HepG2 (cell line): ENCODE data around the gene C1QTNF5. TPM values are rescaled to one million over a fixed set of nuclear protein-coding genes. Genes with fewer than 3 reads are reported as not detected.
A peak's percentile ranks its signal among the peaks of the same experiment; 100 is the strongest.

Experiments used
- AKNA ChIP-seq: sonication (generic); formaldehyde crosslinking; IDR thresholded peaks from 2 replicates; pipeline ENCODE4 v1.4.0; 2020; ENCODE audit warnings: missing genetic modification reagents, borderline replicate concordance
- ATF4 ChIP-seq, 2 experiments: fragments of 450-650 bp in 1 of 2; sonication (generic) in 1 of 2; formaldehyde crosslinking; IDR thresholded peaks; 2 replicates each; pipeline versions ENCODE4 v1.5.0 to v1.8.0; 2020 to 2022; ENCODE audit warnings: mild to moderate bottlenecking in 1 of 2, missing genetic modification reagents in 1 of 2
- CAMTA2 ChIP-seq: sonication (generic); formaldehyde crosslinking; IDR thresholded peaks from 2 replicates; pipeline ENCODE4 v1.4.0; 2020; ENCODE audit warnings: mild to moderate bottlenecking, missing genetic modification reagents, borderline replicate concordance
- EEA1 ChIP-seq: sonication (generic); formaldehyde crosslinking; IDR thresholded peaks from 2 replicates; pipeline ENCODE4 v1.5.1; 2020; ENCODE audit warnings: mild to moderate bottlenecking, missing genetic modification reagents, borderline replicate concordance
- KLF11 ChIP-seq: IDR thresholded peaks from 2 replicates; pipeline ENCODE4 v1.6.1; 2016; ENCODE audit warnings: missing compliant biosample characterization
- KLF13 ChIP-seq: sonication (generic); formaldehyde crosslinking; IDR thresholded peaks from 2 replicates; pipeline ENCODE4 v1.4.0; 2020; ENCODE audit warnings: mild to moderate bottlenecking, missing genetic modification reagents
- MEIS1 ChIP-seq: sonication (generic); formaldehyde crosslinking; IDR thresholded peaks from 2 replicates; pipeline ENCODE4 v1.9.0; 2021; ENCODE audit warnings: mild to moderate bottlenecking, missing genetic modification reagents, moderate library complexity, borderline replicate concordance
- MYPOP ChIP-seq: sonication (generic); formaldehyde crosslinking; IDR thresholded peaks from 2 replicates; pipeline ENCODE4 v1.8.1; 2023; ENCODE audit warnings: mild to moderate bottlenecking, moderate library complexity, missing genetic modification reagents
- NFKB2 ChIP-seq: sonication (generic); formaldehyde crosslinking; IDR thresholded peaks from 2 replicates; pipeline ENCODE4 v1.4.0; 2020; ENCODE audit warnings: missing genetic modification reagents, borderline replicate concordance
- TERF1 ChIP-seq: sonication (generic); formaldehyde crosslinking; IDR thresholded peaks from 2 replicates; pipeline ENCODE4 v1.8.0; 2022; ENCODE audit warnings: mild to moderate bottlenecking, missing genetic modification reagents, moderate library complexity
- USF2 ChIP-seq, 2 experiments: sonication (generic) in 1 of 2; formaldehyde crosslinking in 1 of 2; IDR thresholded peaks; 2 replicates each; pipeline versions ENCODE4 v1.5.1 to v1.6.1; 2011 to 2020; ENCODE audit warnings: borderline replicate concordance in 1 of 2, low read depth in 1 of 2, low read length in 1 of 2, mild to moderate bottlenecking in 1 of 2, missing genetic modification reagents in 1 of 2, moderate library complexity in 1 of 2
- ZC3H4 ChIP-seq: sonication (generic); formaldehyde crosslinking; IDR thresholded peaks from 2 replicates; pipeline ENCODE4 v1.4.0; 2020; ENCODE audit warnings: missing genetic modification reagents, borderline replicate concordance
- ZEB1 ChIP-seq: IDR thresholded peaks from 2 replicates; pipeline ENCODE4 v1.6.1; 2012; ENCODE audit warnings: mild to moderate bottlenecking, low read depth, inconsistent platforms; ENCODE audit not compliant: insufficient replicate concordance
- ZNF343 ChIP-seq: sonication (generic); formaldehyde crosslinking; IDR thresholded peaks from 2 replicates; pipeline ENCODE4 v1.4.0; 2020; ENCODE audit warnings: mild to moderate bottlenecking, missing genetic modification reagents
- ZNF816 ChIP-seq: sonication (generic); formaldehyde crosslinking; IDR thresholded peaks from 2 replicates; pipeline ENCODE4 v1.8.0; 2022; ENCODE audit warnings: missing genetic modification reagents, mild to moderate bottlenecking, borderline replicate concordance
- ZSCAN31 ChIP-seq: sonication (generic); formaldehyde crosslinking; IDR thresholded peaks from 2 replicates; pipeline ENCODE4 v1.5.0; 2020; ENCODE audit warnings: low read depth, mild to moderate bottlenecking, missing genetic modification reagents
- polyA plus RNA-seq, 8 experiments: library from polyadenylated mRNA; depleted of rRNA in 3 of 8; stranded (reverse) in 7 of 8; unstranded in 1 of 8; fragments of >200 nt; fragmentation: Illumina TruSeq in 4 of 8; extraction: Trizol in 4 of 8; gene quantifications; 2 replicates each; pipeline versions ENCODE4 v1.2.1 to v1.2.3, GENCODE V29; 2011 to 2016; ENCODE audit warnings: low read depth in 4 of 8, missing spikeins in 1 of 8, mixed read lengths in 1 of 8; ENCODE audit not compliant: insufficient read depth in 1 of 8
- total RNA-seq, 5 experiments: library from RNA; depleted of rRNA; stranded (reverse); fragments of >200 nt; fragmentation: Illumina TruSeq; extraction: Trizol; gene quantifications; 2 replicates each; pipeline ENCODE4 v1.2.3, GENCODE V29; 2016; ENCODE audit warnings: low read depth in 1 of 5

C1QTNF5 gene
- total and polyA plus RNA-seq, 2 of the 13 experiments (the other 11 are each of a cell fraction or from before 2014, with no cell fraction given), result 0.86 to 1.2 TPM

- TF ChIP-seq NFKB2 (CRISPR knock-in tag), result peak; percentile 58; the same call in 1 of the 2 replicates
- peak; percentile 82 for TF ChIP-seq ZSCAN31 (CRISPR knock-in tag)
- no peak for TF ChIP-seq ZC3H4 (CRISPR knock-in tag)
- 0 out of 2 replicates have a peak, but pooled peaks have one; percentile 46 for TF ChIP-seq ZNF343 (CRISPR knock-in tag)
- TF ChIP-seq MEIS1 (CRISPR knock-in tag), result no peak
- TF ChIP-seq KLF11 (CRISPR knock-in tag), result 0 out of 2 replicates have a peak, but pooled peaks have one; percentile 49
- no peak for TF ChIP-seq TERF1
- TF ChIP-seq CAMTA2 (CRISPR knock-in tag), result no peak
- no peak for TF ChIP-seq EEA1 (CRISPR knock-in tag)
- no peak for TF ChIP-seq MYPOP (CRISPR knock-in tag)
- TF ChIP-seq KLF13 (CRISPR knock-in tag), result no peak
- peak in 1 of 2 experiments; percentile 24; a peak in 1 of 4 replicates for TF ChIP-seq ATF4 (CRISPR knock-in tag; IDR thresholded peaks at IDR 0.05)
- TF ChIP-seq ZNF816 (CRISPR knock-in tag), result no peak
- no peak for TF ChIP-seq AKNA (CRISPR knock-in tag)
- peak; percentile 34 for TF ChIP-seq ZEB1
- TF ChIP-seq USF2 (IDR thresholded peaks at IDR 0.05; ENCODE audit: low read depth, low read length), result no peak; the same call in 1 of the 2 replicates
- no peak; the same call in 1 of the 2 replicates for TF ChIP-seq USF2 (CRISPR knock-in tag; IDR thresholded peaks at IDR 0.05; ENCODE audit: borderline replicate concordance)
Observed at GRCh38 chr11:119376197-119376847, 35.6 kb upstream of the C1QTNF5 start (continued).
